Ascending aorta (tissue), 2 donors: ENCODE measurements around the gene KCNQ1OT1. TPM values are rescaled to one million over a fixed set of nuclear protein-coding genes. Genes with fewer than 3 reads are reported as not detected.

Source experiments
- DNase-seq, 2 donors: peaks; one replicate each; pipeline ENCODE4 v3.0.0-alpha.2; 2019; ENCODE audit warnings: low spot score in 2 of 2
- H3K27ac ChIP-seq, 2 donors: fragments of 200-600 bp; sonication (generic); one replicate each; pipeline ENCODE4 v1.5.1; 2016 to 2017; ENCODE audit warnings: mild to moderate bottlenecking in 1 of 2
- H3K27me3 ChIP-seq: fragments of 200-600 bp; sonication (generic); one replicate; pipeline ENCODE4 v1.5.1; 2017
- H3K36me3 ChIP-seq, 2 donors: fragments of 200-600 bp; sonication (generic); one replicate each; pipeline ENCODE4 v1.5.1; 2016
- H3K4me1 ChIP-seq, 2 donors: fragments of 200-600 bp; sonication (generic); one replicate each; pipeline ENCODE4 v1.5.1; 2016 to 2017; ENCODE audit warnings: mild to moderate bottlenecking in 1 of 2
- H3K4me3 ChIP-seq, 2 donors: fragments of 200-600 bp; sonication (generic); one replicate each; pipeline ENCODE4 v1.5.1; 2016 to 2017; ENCODE audit warnings: mild to moderate bottlenecking in 1 of 2
- H3K9me3 ChIP-seq, 2 donors: fragments of 200-600 bp; sonication (generic); one replicate each; pipeline ENCODE4 v1.5.1; 2016
- intact Hi-C: fragments of 100-400 bp; cut with DNase I; formaldehyde crosslinking; loops from one replicate; pipeline ENCODE4 v1.15.1; 2023
- total RNA-seq: library from RNA; depleted of rRNA; stranded (reverse); fragments of >200 nt; gene quantifications from one replicate; pipeline ENCODE4 v1.1.0, GENCODE V29; 2016
- TF ChIP-seq, protein P1 (sequence below), 3 experiments: fragments of 200-600 bp in 2 of 3; fragments of 450-650 bp in 1 of 3; sonication (generic) in 2 of 3; IDR thresholded peaks; one replicate each; pipeline ENCODE4 v1.5.1; 2016 to 2019; ENCODE audit warnings: antibody characterized with exemption in 3 of 3, mild to moderate bottlenecking in 1 of 3, moderate library complexity in 1 of 3

The KCNQ1OT1 gene
- total RNA-seq, 1 donor from 2014 or later: 1.5 TPM

DNA sequence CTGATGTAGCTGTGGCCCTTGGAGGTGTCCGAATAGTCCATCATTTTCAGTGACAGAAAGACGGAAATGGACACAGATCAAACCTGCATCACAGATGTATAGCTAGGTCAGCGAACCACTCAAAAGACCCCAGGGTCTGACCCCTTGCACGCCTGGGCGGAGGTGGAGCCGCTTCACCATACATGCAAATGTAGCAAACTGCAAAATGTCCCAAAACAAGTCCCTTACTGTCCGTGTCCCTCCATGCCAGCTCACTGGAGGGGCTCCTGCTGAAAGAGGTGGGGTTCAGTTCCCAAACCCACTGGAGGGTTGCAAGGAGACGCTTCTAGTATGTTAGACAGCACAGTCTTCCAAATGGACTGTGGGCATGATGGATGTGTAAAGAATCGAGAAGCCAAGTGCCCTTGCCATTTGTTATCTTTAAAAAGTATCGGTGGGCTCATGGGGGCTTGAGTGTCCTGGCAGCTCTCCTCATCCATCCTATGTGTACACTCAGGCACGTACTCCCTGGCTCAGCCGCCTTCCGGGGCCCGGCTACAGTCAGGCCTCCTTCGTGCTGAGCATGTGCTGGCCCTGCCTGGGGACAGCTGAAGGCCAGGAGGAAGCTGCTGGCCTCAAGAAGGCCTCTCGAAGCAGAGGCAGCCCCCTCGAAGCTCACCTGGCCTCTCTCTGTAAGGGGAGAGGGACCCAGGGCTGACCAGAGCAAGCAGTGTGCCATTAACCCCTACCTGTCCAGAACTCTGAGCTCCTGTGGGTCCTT is 20.2 kb upstream of the KCNQ1OT1 start:
- H3K4me1 ChIP-seq: no peaks in the 10 kb centered on the region
- H3K4me3 ChIP-seq: no peak overlapping the region
- no peaks in the 10 kb centered on the region for H3K36me3 ChIP-seq
- H3K27ac ChIP-seq: no peak overlapping the region
- DNase-seq: no peak
- TF ChIP-seq, protein P1, sequence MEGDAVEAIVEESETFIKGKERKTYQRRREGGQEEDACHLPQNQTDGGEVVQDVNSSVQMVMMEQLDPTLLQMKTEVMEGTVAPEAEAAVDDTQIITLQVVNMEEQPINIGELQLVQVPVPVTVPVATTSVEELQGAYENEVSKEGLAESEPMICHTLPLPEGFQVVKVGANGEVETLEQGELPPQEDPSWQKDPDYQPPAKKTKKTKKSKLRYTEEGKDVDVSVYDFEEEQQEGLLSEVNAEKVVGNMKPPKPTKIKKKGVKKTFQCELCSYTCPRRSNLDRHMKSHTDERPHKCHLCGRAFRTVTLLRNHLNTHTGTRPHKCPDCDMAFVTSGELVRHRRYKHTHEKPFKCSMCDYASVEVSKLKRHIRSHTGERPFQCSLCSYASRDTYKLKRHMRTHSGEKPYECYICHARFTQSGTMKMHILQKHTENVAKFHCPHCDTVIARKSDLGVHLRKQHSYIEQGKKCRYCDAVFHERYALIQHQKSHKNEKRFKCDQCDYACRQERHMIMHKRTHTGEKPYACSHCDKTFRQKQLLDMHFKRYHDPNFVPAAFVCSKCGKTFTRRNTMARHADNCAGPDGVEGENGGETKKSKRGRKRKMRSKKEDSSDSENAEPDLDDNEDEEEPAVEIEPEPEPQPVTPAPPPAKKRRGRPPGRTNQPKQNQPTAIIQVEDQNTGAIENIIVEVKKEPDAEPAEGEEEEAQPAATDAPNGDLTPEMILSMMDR (IDR thresholded peaks at IDR 0.05): no peak
- no peaks in the 10 kb centered on the region for H3K9me3 ChIP-seq
- no peaks in the 10 kb centered on the region for H3K27me3 ChIP-seq
- intact Hi-C loops: no loop called here

GRCh38 chr11:2718817-2719438 is 19.1 kb upstream of the KCNQ1OT1 start:
- no peaks in the 10 kb centered on the region for H3K9me3 ChIP-seq
- intact Hi-C loops: no loop called here
- no peak overlapping the region for H3K4me3 ChIP-seq
- H3K4me1 ChIP-seq: no peaks in the 10 kb centered on the region
- no peaks in the 10 kb centered on the region for H3K36me3 ChIP-seq
- TF ChIP-seq, protein P1 (IDR thresholded peaks at IDR 0.05): no peak
- no peak for DNase-seq
- H3K27me3 ChIP-seq: no peaks in the 10 kb centered on the region
- no peak overlapping the region for H3K27ac ChIP-seq

DNA sequence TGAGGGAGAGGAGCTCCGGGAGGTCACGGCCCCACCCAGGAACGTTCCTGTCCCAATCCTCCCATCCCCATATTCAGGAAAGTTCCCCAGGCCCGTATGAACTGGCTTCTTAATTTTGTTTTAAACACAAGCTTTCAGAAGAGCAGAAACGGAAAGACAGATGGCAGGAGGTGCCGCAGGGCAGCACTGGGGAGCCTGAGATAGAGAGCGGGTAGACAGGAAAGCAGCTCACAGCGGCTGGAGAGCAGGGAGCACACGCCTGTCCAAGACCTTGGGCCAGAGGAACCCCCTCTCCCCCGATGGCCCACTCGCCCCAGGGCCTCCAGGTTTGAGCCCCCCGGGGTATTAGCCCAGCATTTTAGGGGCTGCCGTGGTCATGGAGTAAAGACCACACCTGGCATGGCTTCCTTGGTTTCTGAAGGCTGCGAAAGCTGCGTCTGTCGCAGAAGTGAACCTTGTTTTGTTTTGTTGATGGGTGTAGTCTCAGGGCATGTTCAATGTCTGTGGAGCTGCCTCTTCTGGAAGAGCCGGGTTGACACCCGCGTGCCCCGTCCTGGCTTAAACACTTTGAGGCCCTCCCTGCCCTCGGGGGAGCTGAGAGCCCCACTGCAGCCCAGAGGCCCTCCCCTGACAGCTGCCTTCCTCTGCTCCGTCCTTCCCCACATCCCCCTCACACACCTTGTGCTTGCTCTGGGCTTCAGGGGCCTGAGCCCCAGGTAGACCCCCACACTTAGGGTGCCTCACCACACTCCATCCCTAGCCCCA is 17.9 kb upstream of the KCNQ1OT1 start:
- Histone ChIP-seq H3K4me1 (no peaks in the 10 kb centered on the region), H3K36me3 (no peaks in the 10 kb centered on the region), H3K27ac (no peak overlapping the region), H3K9me3 (no peaks in the 10 kb centered on the region), H3K4me3 (no peak overlapping the region), H3K27me3 (no peaks in the 10 kb centered on the region)
- no peak for DNase-seq
- TF ChIP-seq, protein P1 (IDR thresholded peaks at IDR 0.05): no peak
- intact Hi-C loops: no loop called here

- Histone ChIP-seq H3K4me3 (no peak overlapping the region), H3K27ac (no peak overlapping the region), H3K27me3 (no peaks in the 10 kb centered on the region), H3K4me1 (no peaks in the 10 kb centered on the region), H3K9me3 (no peaks in the 10 kb centered on the region), H3K36me3 (no peaks in the 10 kb centered on the region)
- TF ChIP-seq, protein P1 (IDR thresholded peaks at IDR 0.05): no peak
- DNase-seq: no peak
- intact Hi-C loops: no loop called here
Observed at GRCh38 chr11:2716376-2717095, 16.7 kb upstream of the KCNQ1OT1 start.

- Histone ChIP-seq H3K27ac (no peak overlapping the region), H3K9me3 (no peaks in the 10 kb centered on the region), H3K4me3 (no peak overlapping the region), H3K36me3 (no peaks in the 10 kb centered on the region), H3K27me3 (no peaks in the 10 kb centered on the region), H3K4me1 (no peaks in the 10 kb centered on the region)
- intact Hi-C loops: no loop called here
- no peak for DNase-seq
- TF ChIP-seq, protein P1 (IDR thresholded peaks at IDR 0.05): no peak
Observed at GRCh38 chr11:2715716-2716350, 16.0 kb upstream of the KCNQ1OT1 start.
